SU-DHL-6 (cell line): Measurements from ENCODE around the gene CNKSR3.

ENCODE experiments used
- EZH2phosphoT487 ChIP-seq: fragments of 200-600 bp; sonication (generic), shearing (Covaris generic); conservative IDR thresholded peaks from 2 replicates; pipeline ENCODE4 v1.6.1; 2018; ENCODE audit warnings: mild to moderate bottlenecking, antibody characterized with exemption, low read length, moderate library complexity, mixed read lengths
- TF ChIP-seq, protein P1 (sequence below): fragments of 200-600 bp; sonication (generic); IDR thresholded peaks from one replicate; pipeline ENCODE4 v1.5.1; 2017; ENCODE audit warnings: antibody characterized with exemption, mild to moderate bottlenecking, low read length, moderate library complexity; ENCODE audit not compliant: insufficient read depth, poor library complexity, severe bottlenecking

DNA sequence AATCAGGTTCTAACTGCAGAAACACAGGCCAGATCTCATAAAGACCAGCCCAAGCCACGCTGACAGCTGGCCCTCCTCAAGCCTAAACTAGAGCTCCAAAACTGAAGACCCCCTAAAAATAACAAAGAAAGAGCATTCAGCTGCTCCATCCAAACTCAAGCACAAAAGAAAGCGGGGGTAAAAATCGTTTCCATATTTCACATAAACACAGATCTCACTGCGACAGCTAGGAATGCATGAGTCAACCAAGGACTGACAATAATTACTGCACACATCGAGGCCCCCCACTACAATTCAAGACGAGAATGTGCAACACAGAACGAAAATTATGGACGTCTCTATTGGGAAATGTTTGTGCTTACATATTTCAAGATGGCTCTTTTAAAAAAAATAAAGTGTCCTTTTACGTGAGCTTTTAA lies 31.1 kb downstream of the CNKSR3 start:
- TF ChIP-seq, protein P1, sequence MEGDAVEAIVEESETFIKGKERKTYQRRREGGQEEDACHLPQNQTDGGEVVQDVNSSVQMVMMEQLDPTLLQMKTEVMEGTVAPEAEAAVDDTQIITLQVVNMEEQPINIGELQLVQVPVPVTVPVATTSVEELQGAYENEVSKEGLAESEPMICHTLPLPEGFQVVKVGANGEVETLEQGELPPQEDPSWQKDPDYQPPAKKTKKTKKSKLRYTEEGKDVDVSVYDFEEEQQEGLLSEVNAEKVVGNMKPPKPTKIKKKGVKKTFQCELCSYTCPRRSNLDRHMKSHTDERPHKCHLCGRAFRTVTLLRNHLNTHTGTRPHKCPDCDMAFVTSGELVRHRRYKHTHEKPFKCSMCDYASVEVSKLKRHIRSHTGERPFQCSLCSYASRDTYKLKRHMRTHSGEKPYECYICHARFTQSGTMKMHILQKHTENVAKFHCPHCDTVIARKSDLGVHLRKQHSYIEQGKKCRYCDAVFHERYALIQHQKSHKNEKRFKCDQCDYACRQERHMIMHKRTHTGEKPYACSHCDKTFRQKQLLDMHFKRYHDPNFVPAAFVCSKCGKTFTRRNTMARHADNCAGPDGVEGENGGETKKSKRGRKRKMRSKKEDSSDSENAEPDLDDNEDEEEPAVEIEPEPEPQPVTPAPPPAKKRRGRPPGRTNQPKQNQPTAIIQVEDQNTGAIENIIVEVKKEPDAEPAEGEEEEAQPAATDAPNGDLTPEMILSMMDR: no peak
- no peak for TF ChIP-seq EZH2phosphoT487
